Stimulated activated CD4-positive, alpha-beta T cell treated with anti-CD3 and anti-CD28 coated beads, Interleukin-2, amount 100 ng/mL, for 24 hours (primary cell): ENCODE results near the gene TMEM200C.
"Not testable (repeated sequence)": the region's sequence is repeated elsewhere in the genome, so short reads cannot be mapped to it uniquely, and the experiment has no call there.

ENCODE experiments used
- DNase-seq, 2 donors: peaks; one replicate each; pipeline ENCODE4 v3.0.0-alpha.2; 2020

Gene TMEM200C

GRCh38 chr18:5891854-5892215 lies 3.5 kb downstream of the TMEM200C start:
- no peak for DNase-seq

GRCh38 chr18:5891184-5891853 lies 4.0 kb downstream of the TMEM200C start:
- no peak for DNase-seq

- DNase-seq = peak in 1 of 2 donors; percentile 59
Measured at GRCh38 chr18:5890331-5891183, 4.8 kb downstream of the TMEM200C start.

- DNase-seq = no peak
Measured at GRCh38 chr18:5885361-5885760, 10.0 kb downstream of the TMEM200C start.

GRCh38 chr18:5884375-5884774 lies 10.9 kb downstream of the TMEM200C start:
- DNase-seq = no peak

- DNase-seq = no peak
Measured at GRCh38 chr18:5879479-5879882, 15.8 kb downstream of the TMEM200C start.

- DNase-seq = no peak
Measured at GRCh38 chr18:5876891-5877290, 18.4 kb downstream of the TMEM200C start.

- no peak for DNase-seq
Measured at GRCh38 chr18:5874336-5874735, 21.0 kb downstream of the TMEM200C start.

- no peak for DNase-seq
Measured at GRCh38 chr18:5872886-5873285, 22.4 kb downstream of the TMEM200C start.

GRCh38 chr18:5871426-5871825 lies 23.9 kb downstream of the TMEM200C start:
- no peak for DNase-seq

- DNase-seq = peak in 1 of 2 donors; percentile 41
Measured at GRCh38 chr18:5868218-5868854, 27.0 kb downstream of the TMEM200C start.

- DNase-seq = no peak
Measured at GRCh38 chr18:5865521-5865920, 29.8 kb downstream of the TMEM200C start.

- DNase-seq = not testable (repeated sequence)
Measured at GRCh38 chr18:5862127-5862526, 33.2 kb downstream of the TMEM200C start.

GRCh38 chr18:5857180-5857579 lies 38.1 kb downstream of the TMEM200C start:
- no peak for DNase-seq

- no peak for DNase-seq
Measured at GRCh38 chr18:5853253-5853652, 42.1 kb downstream of the TMEM200C start.

GRCh38 chr18:5851998-5852397 lies 43.3 kb downstream of the TMEM200C start:
- DNase-seq = no peak

GRCh38 chr18:5842653-5843052 lies 52.7 kb downstream of the TMEM200C start:
- DNase-seq = no peak

GRCh38 chr18:5841518-5841917 lies 53.8 kb downstream of the TMEM200C start:
- DNase-seq = no peak

GRCh38 chr18:5840547-5840946 lies 54.8 kb downstream of the TMEM200C start:
- no peak for DNase-seq

GRCh38 chr18:5840025-5840424 lies 55.3 kb downstream of the TMEM200C start:
- no peak for DNase-seq

- no peak for DNase-seq
Measured at GRCh38 chr18:5839102-5839501, 56.2 kb downstream of the TMEM200C start.
